OCI-LY7 (cell line): ENCODE results near the gene ANKDD1A. TPM values are rescaled to one million over a fixed set of nuclear protein-coding genes. Genes with fewer than 3 reads are reported as not detected.

ENCODE experiments used
- BruUV-seq: library from RNA; stranded (reverse); fragments of 400-500 nt; replicated peaks from 2 replicates; lab custom pipeline; 2021; lab: Mats Ljungman, UMichigan
- CTCF ChIA-PET: fragments of 300-600 bp; sonication (Branson Sonifier 250); formaldehyde crosslinking; loops from one replicate; lab custom pipeline; 2022; ENCODE audit warnings: antibody characterized with exemption; ENCODE audit not compliant: unreplicated experiment; lab: Charles Lee
- POLR2A ChIA-PET: fragments of 300-600 bp; sonication (Branson Sonifier 250); formaldehyde crosslinking; loops from one replicate; lab custom pipeline; 2022; ENCODE audit warnings: antibody characterized with exemption; lab: Charles Lee
- DNase-seq: peaks from one replicate; pipeline ENCODE4 v3.0.0-alpha.2; 2015; ENCODE audit warnings: low spot score
- H2AFZ ChIP-seq: fragments of 200-600 bp; sonication (generic), shearing (Covaris generic); 2 replicates; pipeline ENCODE4 v1.6.1; 2014; ENCODE audit warnings: mild to moderate bottlenecking, antibody characterized with exemption, low read length, moderate library complexity
- H3K27ac ChIP-seq: fragments of 200-600 bp; sonication (generic); 2 replicates; pipeline ENCODE4 v1.5.1; 2014; ENCODE audit warnings: mixed run types, low read depth, mild to moderate bottlenecking, moderate library complexity, low read length, inconsistent platforms; ENCODE audit not compliant: poor library complexity, severe bottlenecking
- H3K36me3 ChIP-seq: fragments of 200-600 bp; sonication (generic); 2 replicates; pipeline ENCODE4 v1.6.1; 2014; ENCODE audit warnings: mild to moderate bottlenecking, antibody characterized with exemption, low read length, moderate library complexity, mixed read lengths; ENCODE audit not compliant: insufficient read depth
- H3K4me1 ChIP-seq: fragments of 200-600 bp; sonication (generic); 2 replicates; pipeline ENCODE4 v1.5.1; 2014; ENCODE audit warnings: mild to moderate bottlenecking, low read length; ENCODE audit not compliant: insufficient read depth, poor library complexity, severe bottlenecking
- H3K4me2 ChIP-seq: fragments of 200-600 bp; sonication (generic); 2 replicates; pipeline ENCODE4 v1.6.1; 2014; ENCODE audit warnings: mild to moderate bottlenecking, low read length
- H3K4me3 ChIP-seq: fragments of 200-600 bp; sonication (generic); 2 replicates; pipeline ENCODE4 v1.5.1; 2014; ENCODE audit warnings: mild to moderate bottlenecking, low read depth, low read length; ENCODE audit not compliant: poor library complexity, severe bottlenecking
- H3K79me2 ChIP-seq: fragments of 200-600 bp; sonication (generic); 2 replicates; pipeline ENCODE4 v1.6.1; 2016; ENCODE audit warnings: low read depth, mild to moderate bottlenecking, low read length, moderate library complexity, mixed read lengths; ENCODE audit not compliant: insufficient read depth
- H3K9me2 ChIP-seq: fragments of 200-600 bp; sonication (generic); 2 replicates; pipeline ENCODE4 v1.6.1; 2016; ENCODE audit warnings: mild to moderate bottlenecking, low read length, mixed read lengths; ENCODE audit not compliant: insufficient read depth
- H3K9me3 ChIP-seq: fragments of 200-600 bp; sonication (generic); 2 replicates; pipeline ENCODE4 v1.6.1; 2014; ENCODE audit warnings: mild to moderate bottlenecking, mixed run types, low read length, mixed read lengths
- H4K20me1 ChIP-seq: fragments of 200-600 bp; sonication (generic); 2 replicates; pipeline ENCODE4 v1.6.1; 2014; ENCODE audit warnings: mild to moderate bottlenecking, antibody characterized with exemption, low read length, moderate library complexity, mixed read lengths; ENCODE audit not compliant: insufficient read depth
- EZH2phosphoT487 ChIP-seq: fragments of 200-600 bp; sonication (generic); IDR thresholded peaks from 2 replicates; pipeline ENCODE4 v1.6.1; 2018; ENCODE audit warnings: low read depth, borderline replicate concordance, mild to moderate bottlenecking, mixed run types, antibody characterized with exemption, low read length, moderate library complexity, mixed read lengths
- intact Hi-C: fragments of 100-400 bp; cut with micrococcal nuclease; formaldehyde crosslinking; loops from one replicate; pipeline ENCODE4 v1.10.0; 2022; ENCODE audit not compliant: unreplicated experiment
- total RNA-seq, 2 experiments: library from RNA; depleted of rRNA in 1 of 2; stranded (reverse); fragments of >200 nt in 1 of 2; shearing (Covaris generic) in 1 of 2; gene quantifications; 2 replicates each; pipeline ENCODE4 v1.2.3, GENCODE V29; 2014 to 2022
- TF ChIP-seq, protein P1 (sequence below): fragments of 200-600 bp; sonication (generic); conservative IDR thresholded peaks from 2 replicates; pipeline ENCODE4 v1.5.1; 2014; ENCODE audit warnings: mild to moderate bottlenecking, antibody characterized with exemption, low read length, moderate library complexity, mixed read lengths

ANKDD1A gene
- total RNA-seq, 2 experiments from 2014 or later = 2.1 to 5.1 TPM

DNA sequence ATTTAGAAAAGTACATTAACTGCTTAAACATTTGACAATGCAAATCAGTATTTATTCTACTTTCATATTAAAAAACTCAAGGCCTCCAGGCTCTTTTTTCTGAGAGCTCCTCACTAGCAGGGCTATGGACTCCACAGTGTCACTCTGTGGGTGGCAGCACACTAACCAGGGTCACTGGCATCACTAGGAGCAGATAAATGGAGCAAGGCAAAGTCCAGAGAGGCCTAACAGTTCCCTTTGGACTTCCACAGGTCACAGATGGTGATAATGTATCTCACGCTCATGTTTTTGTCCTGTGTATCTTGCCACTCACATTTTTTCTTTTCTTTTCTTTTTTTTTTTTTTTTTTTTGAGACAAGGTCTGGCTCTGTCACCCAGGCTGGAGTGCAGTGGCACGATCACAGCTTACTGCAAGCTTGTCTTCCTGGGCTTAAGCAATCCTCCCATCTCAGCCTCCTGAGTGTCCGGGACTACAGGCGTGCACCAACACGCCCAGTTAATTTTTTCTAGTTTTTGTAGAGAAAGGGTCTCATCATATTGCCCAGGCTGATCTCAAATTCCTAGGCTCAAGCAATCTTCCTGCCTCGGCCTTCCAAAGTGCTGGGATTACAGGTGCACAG lies 70.2 kb downstream of the ANKDD1A start:
- H2AFZ ChIP-seq = no peak overlapping the region
- ChIA-PET POLR2A (interaction anchor here (0.7 to 0.9 kb wide), 2 partner anchors 33 to 126 kb away, joined by 3 read pairs; no protein-coding TSS in a partner anchor), CTCF (no interaction called here)
- no peak overlapping the region for H3K4me2 ChIP-seq
- H3K9me3 ChIP-seq = no peaks in the 10 kb centered on the region
- BruUV-seq = no TSS peak
- peaks cover 21% of the 10 kb centered on the region for H3K4me1 ChIP-seq
- H3K4me3 ChIP-seq = no peak overlapping the region
- no peak overlapping the region for H3K27ac ChIP-seq
- no peaks in the 10 kb centered on the region for H4K20me1 ChIP-seq
- DNase-seq = no peak
- intact Hi-C loops = no loop called here
- TF ChIP-seq, protein P1, sequence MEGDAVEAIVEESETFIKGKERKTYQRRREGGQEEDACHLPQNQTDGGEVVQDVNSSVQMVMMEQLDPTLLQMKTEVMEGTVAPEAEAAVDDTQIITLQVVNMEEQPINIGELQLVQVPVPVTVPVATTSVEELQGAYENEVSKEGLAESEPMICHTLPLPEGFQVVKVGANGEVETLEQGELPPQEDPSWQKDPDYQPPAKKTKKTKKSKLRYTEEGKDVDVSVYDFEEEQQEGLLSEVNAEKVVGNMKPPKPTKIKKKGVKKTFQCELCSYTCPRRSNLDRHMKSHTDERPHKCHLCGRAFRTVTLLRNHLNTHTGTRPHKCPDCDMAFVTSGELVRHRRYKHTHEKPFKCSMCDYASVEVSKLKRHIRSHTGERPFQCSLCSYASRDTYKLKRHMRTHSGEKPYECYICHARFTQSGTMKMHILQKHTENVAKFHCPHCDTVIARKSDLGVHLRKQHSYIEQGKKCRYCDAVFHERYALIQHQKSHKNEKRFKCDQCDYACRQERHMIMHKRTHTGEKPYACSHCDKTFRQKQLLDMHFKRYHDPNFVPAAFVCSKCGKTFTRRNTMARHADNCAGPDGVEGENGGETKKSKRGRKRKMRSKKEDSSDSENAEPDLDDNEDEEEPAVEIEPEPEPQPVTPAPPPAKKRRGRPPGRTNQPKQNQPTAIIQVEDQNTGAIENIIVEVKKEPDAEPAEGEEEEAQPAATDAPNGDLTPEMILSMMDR = no peak
- peaks cover 53% of the 10 kb centered on the region for H3K36me3 ChIP-seq
- H3K79me2 ChIP-seq = peaks cover 12% of the 10 kb centered on the region; the same call in 1 of the 2 replicates
- H3K9me2 ChIP-seq = no peaks in the 10 kb centered on the region

DNA sequence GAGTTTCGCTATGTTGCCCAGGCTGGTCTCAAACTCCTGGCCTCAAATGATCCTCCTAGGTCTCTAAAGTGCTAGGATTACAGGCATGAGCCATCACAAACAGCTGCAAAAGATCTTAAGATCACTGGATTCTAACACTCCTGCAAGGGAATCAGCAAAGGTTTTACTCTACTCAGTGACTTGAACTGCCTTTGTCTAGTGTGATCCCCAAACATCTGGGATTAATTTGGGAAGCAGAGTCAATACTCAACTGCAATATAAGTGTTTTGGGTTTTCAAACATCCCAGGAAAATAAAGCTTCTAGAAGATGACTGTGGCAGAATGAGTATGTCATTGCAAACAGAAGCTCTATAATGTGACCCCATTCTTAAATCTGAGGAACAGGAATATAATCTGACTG lies 70.8 kb downstream of the ANKDD1A start:
- CTCF ChIA-PET = no interaction called here
- DNase-seq = no peak
- H3K9me2 ChIP-seq = no peaks in the 10 kb centered on the region
- intact Hi-C loops = no loop called here
- BruUV-seq = no TSS peak
- H3K36me3 ChIP-seq = peaks cover 53% of the 10 kb centered on the region
- H3K9me3 ChIP-seq = no peaks in the 10 kb centered on the region
- no peaks in the 10 kb centered on the region for H4K20me1 ChIP-seq
- no peak overlapping the region for H2AFZ ChIP-seq
- TF ChIP-seq, protein P1 = no peak
- TF ChIP-seq EZH2phosphoT487 = no peak
- H3K4me1 ChIP-seq = peaks cover 26% of the 10 kb centered on the region
- no peak overlapping the region for H3K27ac ChIP-seq
- H3K4me3 ChIP-seq = no peak overlapping the region
- POLR2A ChIA-PET = no interaction called here
- H3K4me2 ChIP-seq = no peak overlapping the region
- H3K79me2 ChIP-seq = peaks cover 18% of the 10 kb centered on the region; the same call in 1 of the 2 replicates

DNA sequence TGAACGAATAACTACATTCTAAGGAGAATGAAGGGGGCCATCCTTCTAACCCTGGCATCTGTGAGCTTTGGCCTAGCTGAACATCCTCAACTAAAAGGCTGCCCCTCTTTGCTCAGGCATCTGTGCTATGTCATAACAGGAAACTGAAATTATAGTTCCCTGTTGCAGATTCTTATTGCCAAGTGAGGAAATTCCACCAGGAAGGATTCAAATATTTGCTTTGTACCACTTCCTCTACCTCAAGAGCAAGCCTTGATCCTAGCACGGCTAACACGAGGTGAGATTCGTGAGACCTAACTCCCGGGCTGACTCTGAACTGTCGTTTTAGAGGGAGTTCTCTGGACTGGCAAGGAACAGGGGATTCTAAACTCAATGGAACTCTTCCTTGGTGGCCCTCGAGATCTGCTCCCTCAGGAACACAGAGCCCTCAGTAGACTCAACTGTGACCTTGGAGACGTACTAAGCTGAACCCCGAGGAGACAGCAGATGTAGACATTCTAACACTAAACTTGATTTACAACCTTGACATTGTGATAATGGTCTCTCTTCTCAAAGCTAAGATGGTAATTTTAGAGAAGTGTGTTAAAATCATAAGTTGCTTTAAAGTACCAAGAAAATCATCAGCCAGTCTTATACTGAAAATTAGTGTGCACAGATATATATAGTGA lies 73.8 kb downstream of the ANKDD1A start:
- TSS peak; percentile 9 for BruUV-seq
- Histone ChIP-seq H4K20me1 (no peaks in the 10 kb centered on the region), H3K9me3 (no peaks in the 10 kb centered on the region), H2AFZ (no peak overlapping the region), H3K4me1 (peaks cover 40% of the 10 kb centered on the region), H3K4me2 (peak overlapping the region; percentile 49), H3K27ac (peak overlapping the region; percentile 12), H3K79me2 (peaks cover 33% of the 10 kb centered on the region; the same call in 1 of the 2 replicates), H3K36me3 (peaks cover 30% of the 10 kb centered on the region; the same call in 1 of the 2 replicates), H3K9me2 (no peaks in the 10 kb centered on the region), H3K4me3 (peak overlapping the region; percentile 21)
- CTCF ChIA-PET = no interaction called here
- no peak for DNase-seq
- POLR2A ChIA-PET = interaction anchor here (0.6 to 1.3 kb wide), 4 partner anchors 11 to 295 kb away, joined by 3 to 7 read pairs (median 4); partner anchors contain the start of gene PIF1
- TF ChIP-seq EZH2phosphoT487 = no peak
- TF ChIP-seq, protein P1 = no peak
- intact Hi-C loops = no loop called here
